GM18526 (cell line): Measurements from ENCODE around the gene DHRS1.

Source experiments
- POLR2A ChIP-seq: IDR thresholded peaks from 3 replicates; pipeline ENCODE4 v1.6.1; 2011; ENCODE audit not compliant: insufficient read length; ENCODE audit errors: extremely low read depth

The DHRS1 gene

GRCh38 chr14:24307156-24307574 lies 7.6 kb upstream of the DHRS1 start:
- TF ChIP-seq POLR2A, result no peak

- no peak for TF ChIP-seq POLR2A
These were observed 4.4 kb upstream of the DHRS1 start for GRCh38 chr14:24304019-24304387.

- no peak for TF ChIP-seq POLR2A
These were observed 873 bp upstream of the DHRS1 start for GRCh38 chr14:24300326-24300980.

GRCh38 chr14:24298892-24299254 lies 707 bp downstream of the DHRS1 start:
- no peak for TF ChIP-seq POLR2A

- no peak for TF ChIP-seq POLR2A
These were observed 2.2 kb downstream of the DHRS1 start for GRCh38 chr14:24297190-24297964.

GRCh38 chr14:24296341-24297157 lies 3.0 kb downstream of the DHRS1 start:
- TF ChIP-seq POLR2A, result no peak

- no peak for TF ChIP-seq POLR2A
These were observed 6.1 kb downstream of the DHRS1 start for GRCh38 chr14:24293525-24293924.

GRCh38 chr14:24292118-24292807 lies 7.3 kb downstream of the DHRS1 start:
- TF ChIP-seq POLR2A, result no peak

GRCh38 chr14:24291446-24292117 lies 8.0 kb downstream of the DHRS1 start:
- no peak for TF ChIP-seq POLR2A

- no peak for TF ChIP-seq POLR2A
These were observed 8.8 kb downstream of the DHRS1 start for GRCh38 chr14:24290746-24291145.

GRCh38 chr14:24289649-24290280 lies 9.8 kb downstream of the DHRS1 start:
- TF ChIP-seq POLR2A, result no peak

- TF ChIP-seq POLR2A, result no peak
These were observed 12.6 kb downstream of the DHRS1 start for GRCh38 chr14:24286996-24287395.

GRCh38 chr14:24285351-24285750 lies 14.2 kb downstream of the DHRS1 start:
- TF ChIP-seq POLR2A, result no peak

- TF ChIP-seq POLR2A, result no peak
These were observed 15.0 kb downstream of the DHRS1 start for GRCh38 chr14:24284501-24285035.

- no peak for TF ChIP-seq POLR2A
These were observed 15.7 kb downstream of the DHRS1 start for GRCh38 chr14:24283796-24284460.
